ENCODE data around the gene TIA1. TPM values are rescaled to one million over a fixed set of nuclear protein-coding genes. Genes with fewer than 3 reads are reported as not detected.

Gene TIA1
- polyA plus RNA-seq, 1 donor from 2014 or later = 1,297 TPM

- Histone ChIP-seq H2AFZ (ENCODE audit: low read depth, low read length) (no peak overlapping the region), H3K4me2 (ENCODE audit: low read length) (no peak overlapping the region), H4K20me1 (ENCODE audit: insufficient read depth) (peaks cover 51% of the 10 kb centered on the region), H3K4me3 (ENCODE audit: low read length) (no peak overlapping the region), H3K79me2 (replicated peaks; ENCODE audit: insufficient read depth, low read length) (peaks cover 97% of the 10 kb centered on the region), H3K9me2 (ENCODE audit: insufficient read depth, low read length) (no peaks in the 10 kb centered on the region), H3K9ac (ENCODE audit: low read length) (no peak overlapping the region), H3K9me3 (ENCODE audit: low read length) (no peaks in the 10 kb centered on the region), H3K36me3 (ENCODE audit: insufficient read depth, low read length) (no peaks in the 10 kb centered on the region), H3K27ac (ENCODE audit: low read length) (no peak overlapping the region), H3F3A (ENCODE audit: insufficient read depth, low read length, poor library complexity, severe bottlenecking) (no peaks in the 10 kb centered on the region), H3K27me3 (ENCODE audit: insufficient read depth, low read depth, low read length) (no peaks in the 10 kb centered on the region)
- TF ChIP-seq EP300 (conservative IDR thresholded peaks at IDR 0.05; ENCODE audit: poor library complexity, severe bottlenecking) (no peak), POLR2AphosphoS5 (IDR thresholded peaks at IDR 0.05) (no peak), RAD21 (conservative IDR thresholded peaks at IDR 0.05) (no peak), EZH2 (IDR thresholded peaks at IDR 0.05; ENCODE audit: borderline replicate concordance, insufficient read depth, low read length, poor library complexity, severe bottlenecking) (no peak), TAF1 (IDR thresholded peaks at IDR 0.05; ENCODE audit: low read depth) (no peak), CTCF (IDR thresholded peaks at IDR 0.05; ENCODE audit: poor library complexity, severe bottlenecking) (no peak), REST (IDR thresholded peaks at IDR 0.05; ENCODE audit: borderline replicate concordance) (no peak), SMC3 (conservative IDR thresholded peaks at IDR 0.05; ENCODE audit: poor library complexity) (no peak), MXI1 (conservative IDR thresholded peaks at IDR 0.05; ENCODE audit: poor library complexity, severe bottlenecking) (no peak)
Observed at GRCh38 chr2:70240599-70240998, 7.8 kb downstream of the TIA1 start.

GRCh38 chr2:70233926-70234325 is 14.5 kb downstream of the TIA1 start:
- no peaks in the 10 kb centered on the region for H3K27me3 ChIP-seq (ENCODE audit: insufficient read depth, low read depth, low read length)
- H3K9ac ChIP-seq (ENCODE audit: low read length) = no peak overlapping the region
- H3K36me3 ChIP-seq (ENCODE audit: insufficient read depth, low read length) = peaks cover under 1% of the 10 kb centered on the region
- TF ChIP-seq SMC3 (conservative IDR thresholded peaks at IDR 0.05; ENCODE audit: poor library complexity) (no peak), POLR2AphosphoS5 (IDR thresholded peaks at IDR 0.05) (no peak)
- peaks cover 10% of the 10 kb centered on the region for H4K20me1 ChIP-seq (ENCODE audit: insufficient read depth)
- H3K79me2 ChIP-seq (replicated peaks; ENCODE audit: insufficient read depth, low read length) = peaks cover 64% of the 10 kb centered on the region
- no peak overlapping the region for H2AFZ ChIP-seq (ENCODE audit: low read depth, low read length)
- no peaks in the 10 kb centered on the region for H3F3A ChIP-seq (ENCODE audit: insufficient read depth, low read length, poor library complexity, severe bottlenecking)
- no peaks in the 10 kb centered on the region for H3K9me3 ChIP-seq (ENCODE audit: low read length)
- H3K4me3 ChIP-seq (ENCODE audit: low read length) = no peak overlapping the region
- H3K4me2 ChIP-seq (ENCODE audit: low read length) = no peak overlapping the region
- H3K27ac ChIP-seq (ENCODE audit: low read length) = no peak overlapping the region
- no peaks in the 10 kb centered on the region for H3K9me2 ChIP-seq (ENCODE audit: insufficient read depth, low read length)

- Histone ChIP-seq H3K79me2 (replicated peaks; ENCODE audit: insufficient read depth, low read length) (peaks cover 35% of the 10 kb centered on the region), H3K36me3 (ENCODE audit: insufficient read depth, low read length) (peaks cover 12% of the 10 kb centered on the region)
Observed at GRCh38 chr2:70226781-70227180, 21.6 kb downstream of the TIA1 start.

More at GRCh38 chr2:70226781-70227180, 21.6 kb downstream of the TIA1 start:
- H3K27ac ChIP-seq (ENCODE audit: low read length) = no peak overlapping the region
- H3K9ac ChIP-seq (ENCODE audit: low read length) = no peak overlapping the region
- no peak for TF ChIP-seq MXI1 (conservative IDR thresholded peaks at IDR 0.05; ENCODE audit: poor library complexity, severe bottlenecking)
- TF ChIP-seq REST (IDR thresholded peaks at IDR 0.05; ENCODE audit: borderline replicate concordance) = no peak
- TF ChIP-seq TAF1 (IDR thresholded peaks at IDR 0.05; ENCODE audit: low read depth) = no peak
- TF ChIP-seq CTCF (IDR thresholded peaks at IDR 0.05; ENCODE audit: poor library complexity, severe bottlenecking) = no peak
- no peak for TF ChIP-seq RAD21 (conservative IDR thresholded peaks at IDR 0.05)
- H3F3A ChIP-seq (ENCODE audit: insufficient read depth, low read length, poor library complexity, severe bottlenecking) = no peaks in the 10 kb centered on the region
- no peaks in the 10 kb centered on the region for H3K9me2 ChIP-seq (ENCODE audit: insufficient read depth, low read length)
- H3K4me2 ChIP-seq (ENCODE audit: low read length) = no peak overlapping the region
- H3K9me3 ChIP-seq (ENCODE audit: low read length) = no peaks in the 10 kb centered on the region
- H2AFZ ChIP-seq (ENCODE audit: low read depth, low read length) = no peak overlapping the region
- H3K4me3 ChIP-seq (ENCODE audit: low read length) = no peak overlapping the region
- H3K27me3 ChIP-seq (ENCODE audit: insufficient read depth, low read depth, low read length) = no peaks in the 10 kb centered on the region
- H4K20me1 ChIP-seq (ENCODE audit: insufficient read depth) = peaks cover 6% of the 10 kb centered on the region
